Measurements from ENCODE around the gene GHR. TPM values are rescaled to one million over a fixed set of nuclear protein-coding genes. Genes with fewer than 3 reads are reported as not detected.

Gene GHR
- total RNA-seq, 1 donor from 2014 or later: 6.6 TPM

- Mint-ChIP-seq H3K27me3 (no peaks in the 10 kb centered on the region), H3K4me3 (ENCODE audit: low read depth) (no peak overlapping the region), H3K27ac (no peak overlapping the region), H3K36me3 (ENCODE audit: insufficient read depth) (peaks cover 13% of the 10 kb centered on the region), H3K9me3 (ENCODE audit: low read depth) (peaks cover 39% of the 10 kb centered on the region), H3K4me1 (ENCODE audit: low read depth) (no peaks in the 10 kb centered on the region)
- DNase-seq (ENCODE audit: low spot score, unreplicated experiment): no peak
- no peak for TF ChIP-seq CTCF (IDR thresholded peaks at IDR 0.05; ENCODE audit: unreplicated experiment)
Observed at GRCh38 chr5:42526179-42526578, 102.9 kb downstream of the GHR start.

DNA sequence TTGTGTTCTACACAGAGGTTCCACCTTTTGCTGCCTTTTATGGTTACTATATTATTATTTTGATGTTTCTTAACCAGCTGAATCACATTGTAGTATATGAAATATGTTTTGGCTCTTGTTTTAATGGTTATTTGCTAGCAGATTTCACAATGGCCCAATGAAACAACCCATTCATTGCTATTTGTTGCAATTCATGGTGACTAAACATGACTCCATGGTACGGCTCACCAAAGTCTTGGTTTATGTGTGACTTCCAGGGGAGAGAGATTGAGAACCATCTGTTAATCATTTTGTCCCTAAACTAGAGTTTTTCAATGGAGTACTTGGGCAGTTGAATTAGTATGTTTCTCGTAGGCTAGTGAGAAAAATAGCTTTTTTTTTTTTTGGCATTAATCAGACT lies 108.4 kb downstream of the GHR start:
- TF ChIP-seq CTCF (IDR thresholded peaks at IDR 0.05; ENCODE audit: unreplicated experiment): no peak
- DNase-seq (ENCODE audit: low spot score, unreplicated experiment): no peak
- no peaks in the 10 kb centered on the region for H3K4me1 Mint-ChIP-seq (ENCODE audit: low read depth)
- H3K27ac Mint-ChIP-seq: no peak overlapping the region
- H3K4me3 Mint-ChIP-seq (ENCODE audit: low read depth): no peak overlapping the region
- peaks cover 36% of the 10 kb centered on the region for H3K9me3 Mint-ChIP-seq (ENCODE audit: low read depth)
- H3K27me3 Mint-ChIP-seq: no peaks in the 10 kb centered on the region
- H3K36me3 Mint-ChIP-seq (ENCODE audit: insufficient read depth): peaks cover 12% of the 10 kb centered on the region

GRCh38 chr5:42542106-42542505 lies 118.9 kb downstream of the GHR start:
- peaks cover 36% of the 10 kb centered on the region for H3K9me3 Mint-ChIP-seq (ENCODE audit: low read depth)
- no peak overlapping the region for H3K4me3 Mint-ChIP-seq (ENCODE audit: low read depth)
- no peak overlapping the region for H3K27ac Mint-ChIP-seq
- TF ChIP-seq CTCF (IDR thresholded peaks at IDR 0.05; ENCODE audit: unreplicated experiment): no peak
- peaks cover 2% of the 10 kb centered on the region for H3K36me3 Mint-ChIP-seq (ENCODE audit: insufficient read depth)
- no peaks in the 10 kb centered on the region for H3K4me1 Mint-ChIP-seq (ENCODE audit: low read depth)
- no peak for DNase-seq (ENCODE audit: low spot score, unreplicated experiment)
- H3K27me3 Mint-ChIP-seq: no peaks in the 10 kb centered on the region

GRCh38 chr5:42543774-42544173 lies 120.5 kb downstream of the GHR start:
- Mint-ChIP-seq H3K27me3 (no peaks in the 10 kb centered on the region), H3K4me3 (ENCODE audit: low read depth) (no peak overlapping the region), H3K9me3 (ENCODE audit: low read depth) (peaks cover 22% of the 10 kb centered on the region), H3K27ac (no peak overlapping the region), H3K4me1 (ENCODE audit: low read depth) (no peaks in the 10 kb centered on the region), H3K36me3 (ENCODE audit: insufficient read depth) (peaks cover 2% of the 10 kb centered on the region)
- no peak for DNase-seq (ENCODE audit: low spot score, unreplicated experiment)
- no peak for TF ChIP-seq CTCF (IDR thresholded peaks at IDR 0.05; ENCODE audit: unreplicated experiment)

DNA sequence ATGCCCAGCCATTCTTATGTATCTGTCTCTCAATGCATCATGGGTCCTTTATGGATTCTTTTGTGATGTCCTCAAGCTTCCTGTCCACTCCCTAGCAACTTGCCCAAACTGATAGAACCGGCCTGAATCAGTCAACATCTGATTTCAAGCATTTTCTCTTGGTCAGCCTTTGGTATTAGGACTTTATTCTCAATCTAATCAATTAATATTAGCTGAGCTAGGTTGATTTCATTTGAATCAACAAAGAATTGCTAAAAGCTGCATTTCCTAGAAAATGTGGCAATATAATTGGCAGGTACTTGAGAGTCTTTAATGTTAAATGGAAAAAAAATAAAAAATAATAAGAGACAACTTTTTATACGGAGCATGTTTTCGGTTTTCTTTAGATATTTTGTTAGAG lies 121.8 kb downstream of the GHR start:
- Mint-ChIP-seq H3K9me3 (ENCODE audit: low read depth) (peaks cover 14% of the 10 kb centered on the region), H3K4me3 (ENCODE audit: low read depth) (no peak overlapping the region), H3K36me3 (ENCODE audit: insufficient read depth) (peaks cover 2% of the 10 kb centered on the region), H3K4me1 (ENCODE audit: low read depth) (no peaks in the 10 kb centered on the region), H3K27ac (no peak overlapping the region), H3K27me3 (no peaks in the 10 kb centered on the region)
- no peak for TF ChIP-seq CTCF (IDR thresholded peaks at IDR 0.05; ENCODE audit: unreplicated experiment)
- DNase-seq (ENCODE audit: low spot score, unreplicated experiment): no peak
